HCT116 (cell line): ENCODE data around the gene CDKL2. TPM values are rescaled to one million over a fixed set of nuclear protein-coding genes. Genes with fewer than 3 reads are reported as not detected.
"Not testable (repeated sequence)": the region's sequence is repeated elsewhere in the genome, so short reads cannot be mapped to it uniquely, and the experiment has no call there.

Experiments used
- ATAC-seq: fragments of 200-7000 bp; cut with Tn5 transposase; 2 replicates; pipeline ENCODE4 v1.9.1; 2020; ENCODE audit warnings: mild to moderate bottlenecking, moderate library complexity
- BruUV-seq: library from RNA; stranded (reverse); fragments of 400-500 nt; replicated peaks from 2 replicates; lab custom pipeline; 2021; lab: Mats Ljungman, UMichigan
- CTCF ChIA-PET: fragments of 300-600 bp; sonication (Branson Sonifier 250); formaldehyde crosslinking; loops from one replicate; lab custom pipeline; 2021; ENCODE audit warnings: antibody characterized with exemption; lab: Charles Lee
- POLR2A ChIA-PET: fragments of 300-600, 350-600 bp; sonication (Branson Sonifier 250); formaldehyde crosslinking; loops from one replicate; lab custom pipeline; 2021; ENCODE audit warnings: antibody characterized with exemption; lab: Charles Lee
- RAD21 ChIA-PET, 2 experiments: fragments of 300-600 bp; sonication (Branson Sonifier 250); formaldehyde crosslinking; loops; one replicate each; lab custom pipeline; 2023; ENCODE audit warnings: low total read pairs in 2 of 2; ENCODE audit not compliant: uncharacterized antibody in 2 of 2, unreplicated experiment in 2 of 2, low non-redundant PET in 1 of 2; lab: Charles Lee
- DNase-seq: peaks from one replicate; pipeline ENCODE4 v3.0.0-alpha.2; 2010; ENCODE audit warnings: low read depth, low spot score
- H2AFZ ChIP-seq: fragments of 200-600 bp; shearing (Covaris generic), sonication (generic); 2 replicates; pipeline ENCODE4 v1.6.1; 2017; ENCODE audit warnings: low read depth, mixed run types, mixed read lengths, antibody characterized with exemption, low read length; ENCODE audit not compliant: poor library complexity, severe bottlenecking
- H3K27ac ChIP-seq: 2 replicates; pipeline ENCODE4 v1.5.1; 2012; ENCODE audit warnings: low read depth, low read length
- H3K27me3 ChIP-seq: fragments of 200-600 bp; sonication (generic); 2 replicates; pipeline ENCODE4 v1.6.1; 2016; ENCODE audit warnings: mixed run types, low read length, mixed read lengths; ENCODE audit not compliant: insufficient read depth
- H3K36me3 ChIP-seq, 2 experiments: fragments of 200-500 bp in 1 of 2; fragments of 200-600 bp in 1 of 2; sonication (Bioruptor generic) in 1 of 2; sonication (generic) in 1 of 2; 2 replicates each; pipeline versions ENCODE4 v1.5.1 to v1.6.1; 2014 to 2016; ENCODE audit warnings: low read length in 2 of 2, inconsistent platforms in 1 of 2, mixed read lengths in 1 of 2, mixed run types in 1 of 2; ENCODE audit not compliant: insufficient read depth in 2 of 2, control insufficient read depth in 1 of 2
- H3K4me1 ChIP-seq, 2 experiments: fragments of 200-600 bp in 1 of 2; sonication (generic) in 1 of 2; 2 replicates each; pipeline versions ENCODE4 v1.5.1 to v1.6.1; 2012 to 2017; ENCODE audit warnings: low read length in 2 of 2, inconsistent platforms in 1 of 2, mild to moderate bottlenecking in 1 of 2, mixed read lengths in 1 of 2, mixed run types in 1 of 2, moderate library complexity in 1 of 2; ENCODE audit not compliant: insufficient read depth in 2 of 2, control insufficient read depth in 1 of 2
- H3K4me2 ChIP-seq: fragments of 200-600 bp; sonication (generic); 2 replicates; pipeline ENCODE4 v1.6.1; 2017; ENCODE audit warnings: mixed run types, low read length, mixed read lengths
- H3K4me3 ChIP-seq, 2 experiments: fragments of 200-600 bp in 1 of 2; sonication (generic) in 1 of 2; replicated peaks in 1 of 2; 2 replicates each; pipeline ENCODE4 v1.5.1; 2011 to 2016; ENCODE audit warnings: low read length in 2 of 2, control low read depth in 1 of 2, low read depth in 1 of 2, mild to moderate bottlenecking in 1 of 2, mixed read lengths in 1 of 2, mixed run types in 1 of 2
- H3K79me2 ChIP-seq: fragments of 200-600 bp; sonication (generic); 2 replicates; pipeline ENCODE4 v1.6.1; 2017; ENCODE audit warnings: mild to moderate bottlenecking, mixed run types, low read length, moderate library complexity, mixed read lengths; ENCODE audit not compliant: insufficient read depth
- H3K9ac ChIP-seq: fragments of 200-600 bp; sonication (generic); 2 replicates; pipeline ENCODE4 v1.6.1; 2016; ENCODE audit warnings: low read length, mixed read lengths
- H3K9me2 ChIP-seq: fragments of 200-600 bp; sonication (generic), shearing (Covaris generic); 2 replicates; pipeline ENCODE4 v1.6.1; 2017; ENCODE audit warnings: mixed run types, mild to moderate bottlenecking, moderate library complexity; ENCODE audit not compliant: insufficient read depth
- H3K9me3 ChIP-seq, 2 experiments: fragments of 200-500 bp in 1 of 2; fragments of 200-600 bp in 1 of 2; sonication (Bioruptor generic) in 1 of 2; sonication (generic) in 1 of 2; 2 replicates each; pipeline ENCODE4 v1.6.1; 2014 to 2017; ENCODE audit warnings: low read length in 2 of 2, mixed read lengths in 2 of 2, inconsistent platforms in 1 of 2, low read depth in 1 of 2, mild to moderate bottlenecking in 1 of 2, mixed run types in 1 of 2, moderate library complexity in 1 of 2; ENCODE audit not compliant: control insufficient read depth in 1 of 2, insufficient read depth in 1 of 2
- H4K20me1 ChIP-seq: fragments of 200-600 bp; sonication (generic), shearing (Covaris generic); 2 replicates; pipeline ENCODE4 v1.6.1; 2017; ENCODE audit warnings: mixed run types, mild to moderate bottlenecking, moderate library complexity; ENCODE audit not compliant: insufficient read depth
- intact Hi-C: fragments of 100-400 bp; cut with micrococcal nuclease; formaldehyde crosslinking; loops from 2 replicates; pipeline ENCODE4 v1.10.0; 2022
- total RNA-seq: library from RNA; stranded (reverse); gene quantifications from one replicate; pipeline ENCODE4 v1.2.1, GENCODE V29; 2021; ENCODE audit not compliant: unreplicated experiment
- TF ChIP-seq, protein P1 (sequence below), 3 experiments: fragments of 200-600 bp in 1 of 3; sonication (generic) in 1 of 3; IDR thresholded peaks in 2 of 3; conservative IDR thresholded peaks in 1 of 3; 2 replicates each; pipeline ENCODE4 v1.5.1; 2012 to 2017; ENCODE audit warnings: low read depth in 2 of 3, low read length in 2 of 3, antibody characterized with exemption in 1 of 3, borderline replicate concordance in 1 of 3, control low read depth in 1 of 3, mild to moderate bottlenecking in 1 of 3, mixed read lengths in 1 of 3, mixed run types in 1 of 3, moderate library complexity in 1 of 3; ENCODE audit not compliant: insufficient read depth in 1 of 3
- TF ChIP-seq, protein P2 (sequence below): IDR thresholded peaks from 2 replicates; pipeline ENCODE4 v1.6.1; 2012; ENCODE audit warnings: low read depth

The CDKL2 gene
- total RNA-seq, 1 experiment from 2014 or later: 1.2 TPM

- TF ChIP-seq, protein P1, sequence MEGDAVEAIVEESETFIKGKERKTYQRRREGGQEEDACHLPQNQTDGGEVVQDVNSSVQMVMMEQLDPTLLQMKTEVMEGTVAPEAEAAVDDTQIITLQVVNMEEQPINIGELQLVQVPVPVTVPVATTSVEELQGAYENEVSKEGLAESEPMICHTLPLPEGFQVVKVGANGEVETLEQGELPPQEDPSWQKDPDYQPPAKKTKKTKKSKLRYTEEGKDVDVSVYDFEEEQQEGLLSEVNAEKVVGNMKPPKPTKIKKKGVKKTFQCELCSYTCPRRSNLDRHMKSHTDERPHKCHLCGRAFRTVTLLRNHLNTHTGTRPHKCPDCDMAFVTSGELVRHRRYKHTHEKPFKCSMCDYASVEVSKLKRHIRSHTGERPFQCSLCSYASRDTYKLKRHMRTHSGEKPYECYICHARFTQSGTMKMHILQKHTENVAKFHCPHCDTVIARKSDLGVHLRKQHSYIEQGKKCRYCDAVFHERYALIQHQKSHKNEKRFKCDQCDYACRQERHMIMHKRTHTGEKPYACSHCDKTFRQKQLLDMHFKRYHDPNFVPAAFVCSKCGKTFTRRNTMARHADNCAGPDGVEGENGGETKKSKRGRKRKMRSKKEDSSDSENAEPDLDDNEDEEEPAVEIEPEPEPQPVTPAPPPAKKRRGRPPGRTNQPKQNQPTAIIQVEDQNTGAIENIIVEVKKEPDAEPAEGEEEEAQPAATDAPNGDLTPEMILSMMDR (IDR thresholded peaks at IDR 0.05 in 2 of 3, conservative IDR thresholded peaks at IDR 0.05 in 1 of 3; ENCODE audit: borderline replicate concordance in 1 of 3, insufficient read depth in 1 of 3, low read depth in 2 of 3, low read length in 2 of 3): no peak
- TF ChIP-seq, protein P2, sequence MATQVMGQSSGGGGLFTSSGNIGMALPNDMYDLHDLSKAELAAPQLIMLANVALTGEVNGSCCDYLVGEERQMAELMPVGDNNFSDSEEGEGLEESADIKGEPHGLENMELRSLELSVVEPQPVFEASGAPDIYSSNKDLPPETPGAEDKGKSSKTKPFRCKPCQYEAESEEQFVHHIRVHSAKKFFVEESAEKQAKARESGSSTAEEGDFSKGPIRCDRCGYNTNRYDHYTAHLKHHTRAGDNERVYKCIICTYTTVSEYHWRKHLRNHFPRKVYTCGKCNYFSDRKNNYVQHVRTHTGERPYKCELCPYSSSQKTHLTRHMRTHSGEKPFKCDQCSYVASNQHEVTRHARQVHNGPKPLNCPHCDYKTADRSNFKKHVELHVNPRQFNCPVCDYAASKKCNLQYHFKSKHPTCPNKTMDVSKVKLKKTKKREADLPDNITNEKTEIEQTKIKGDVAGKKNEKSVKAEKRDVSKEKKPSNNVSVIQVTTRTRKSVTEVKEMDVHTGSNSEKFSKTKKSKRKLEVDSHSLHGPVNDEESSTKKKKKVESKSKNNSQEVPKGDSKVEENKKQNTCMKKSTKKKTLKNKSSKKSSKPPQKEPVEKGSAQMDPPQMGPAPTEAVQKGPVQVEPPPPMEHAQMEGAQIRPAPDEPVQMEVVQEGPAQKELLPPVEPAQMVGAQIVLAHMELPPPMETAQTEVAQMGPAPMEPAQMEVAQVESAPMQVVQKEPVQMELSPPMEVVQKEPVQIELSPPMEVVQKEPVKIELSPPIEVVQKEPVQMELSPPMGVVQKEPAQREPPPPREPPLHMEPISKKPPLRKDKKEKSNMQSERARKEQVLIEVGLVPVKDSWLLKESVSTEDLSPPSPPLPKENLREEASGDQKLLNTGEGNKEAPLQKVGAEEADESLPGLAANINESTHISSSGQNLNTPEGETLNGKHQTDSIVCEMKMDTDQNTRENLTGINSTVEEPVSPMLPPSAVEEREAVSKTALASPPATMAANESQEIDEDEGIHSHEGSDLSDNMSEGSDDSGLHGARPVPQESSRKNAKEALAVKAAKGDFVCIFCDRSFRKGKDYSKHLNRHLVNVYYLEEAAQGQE: no peak
Observed at GRCh38 chr4:75666299-75666698, 36.0 kb upstream of the CDKL2 start (continued).

DNA sequence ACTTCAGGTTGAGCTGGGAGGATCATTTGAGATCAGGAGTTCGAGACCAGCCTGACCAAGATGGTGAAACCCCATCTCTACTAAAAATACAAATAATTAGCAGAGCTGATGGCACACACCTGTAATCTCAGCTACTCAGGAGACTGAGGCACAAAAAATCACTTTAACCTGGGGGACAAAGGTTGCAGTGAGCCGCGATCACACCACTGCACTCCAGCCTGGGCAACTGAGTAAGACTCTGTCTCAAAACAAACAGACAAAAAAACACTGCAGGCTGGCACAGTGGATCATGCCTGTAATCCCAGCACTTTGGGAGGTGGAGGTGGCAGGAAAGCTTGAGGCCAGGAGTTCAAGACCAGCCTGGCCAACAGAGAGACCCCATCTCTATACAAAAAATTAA is 34.3 kb upstream of the CDKL2 start:
- H2AFZ ChIP-seq, H3K36me3 ChIP-seq, H3K27ac ChIP-seq, H3K4me1 ChIP-seq, intact Hi-C loops, CTCF ChIA-PET, H3K27me3 ChIP-seq, H3K4me2 ChIP-seq, H3K9me2 ChIP-seq, H3K9ac ChIP-seq, RAD21 ChIA-PET, H3K4me3 ChIP-seq, BruUV-seq, ATAC-seq, DNase-seq, H3K9me3 ChIP-seq: not testable (repeated sequence)
- Histone ChIP-seq H4K20me1 (peaks cover 37% of the 10 kb centered on the region), H3K79me2 (peaks cover 100% of the 10 kb centered on the region)
- POLR2A ChIA-PET: interaction anchor here (1.0 kb wide), 1 partner anchor 59 kb away, joined by 3 read pairs; the partner anchor contains the start of gene USO1
